Stimulated activated CD4-positive, alpha-beta T cell treated with anti-CD3 and anti-CD28 coated beads, Interleukin-1b, Interleukin-23, amount 100 ng/mL, for 24 hours (primary cell): ENCODE data around the gene ARHGAP18.

Experiments
- DNase-seq, 4 experiments: peaks; one replicate each; pipeline ENCODE4 v3.0.0-alpha.2; 2020; ENCODE audit warnings: low read depth in 4 of 4, low spot score in 1 of 4

ARHGAP18 gene

DNA sequence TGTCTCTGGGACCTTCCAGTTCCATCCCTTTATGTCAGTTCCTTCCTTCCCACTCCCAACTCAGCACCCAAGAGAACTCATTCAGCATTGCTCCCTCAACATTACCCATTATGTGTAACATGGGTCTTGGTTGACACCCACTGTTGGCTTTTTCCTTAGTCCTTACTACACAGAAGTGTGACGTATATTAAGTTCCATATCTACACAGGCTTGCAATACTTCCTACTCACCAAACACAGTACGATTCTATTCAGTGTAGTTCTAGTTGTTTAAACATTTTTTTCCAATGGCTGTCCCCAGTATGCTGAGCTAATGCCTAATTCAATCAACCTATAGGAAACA is 37.7 kb downstream of the ARHGAP18 start:
- no peak for DNase-seq

DNA sequence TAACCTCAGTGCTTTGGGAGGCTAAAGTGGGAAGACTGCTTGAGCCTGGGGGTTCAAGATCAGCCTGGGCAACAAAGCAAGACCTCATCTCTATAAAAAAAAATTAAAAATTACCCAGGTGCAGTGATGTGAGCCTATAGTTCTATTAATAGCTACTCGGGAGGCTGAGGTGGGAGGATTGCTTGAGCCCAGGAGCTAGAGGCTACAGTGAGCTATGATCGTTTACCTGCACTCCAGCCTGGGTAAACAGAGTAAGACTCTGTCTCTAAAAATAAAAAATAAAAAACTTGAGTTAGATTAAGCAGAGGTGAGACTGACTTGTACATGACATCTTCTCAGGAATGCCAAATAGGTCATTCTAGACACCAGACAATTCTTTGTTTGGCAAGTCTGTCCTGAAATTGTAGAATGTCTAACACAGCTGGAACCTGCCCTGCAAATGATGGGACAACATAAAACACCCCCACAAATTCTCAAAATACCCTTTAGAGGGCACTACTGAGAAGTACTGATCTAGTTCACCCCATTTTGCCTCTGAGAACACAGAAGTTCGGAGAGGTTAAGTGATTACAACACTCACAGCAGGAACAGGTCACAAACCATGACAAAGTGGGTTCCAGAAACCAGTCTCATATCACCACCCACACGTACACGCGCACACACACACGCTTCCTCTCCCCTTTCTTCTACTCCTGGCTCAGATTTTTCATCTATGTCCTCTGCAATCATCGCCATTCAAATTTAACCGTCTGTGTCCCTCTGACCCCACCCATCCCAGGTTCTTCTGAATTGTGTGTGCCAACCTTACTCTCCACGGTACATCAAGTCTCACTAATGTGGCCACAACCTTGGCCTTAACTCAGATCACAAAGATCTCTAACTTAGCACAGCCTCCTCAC is 38.3 kb downstream of the ARHGAP18 start:
- DNase-seq, result peak in 3 of 4 experiments; percentile 29 to 57 (median 43)

- no peak for DNase-seq
These were observed 39.3 kb downstream of the ARHGAP18 start for GRCh38 chr6:129670634-129671033.

GRCh38 chr6:129667621-129668020 is 42.4 kb downstream of the ARHGAP18 start:
- no peak for DNase-seq

- DNase-seq, result no peak
These were observed 42.9 kb downstream of the ARHGAP18 start for GRCh38 chr6:129667034-129667433.

GRCh38 chr6:129665555-129665954 is 44.4 kb downstream of the ARHGAP18 start:
- DNase-seq, result no peak

DNA sequence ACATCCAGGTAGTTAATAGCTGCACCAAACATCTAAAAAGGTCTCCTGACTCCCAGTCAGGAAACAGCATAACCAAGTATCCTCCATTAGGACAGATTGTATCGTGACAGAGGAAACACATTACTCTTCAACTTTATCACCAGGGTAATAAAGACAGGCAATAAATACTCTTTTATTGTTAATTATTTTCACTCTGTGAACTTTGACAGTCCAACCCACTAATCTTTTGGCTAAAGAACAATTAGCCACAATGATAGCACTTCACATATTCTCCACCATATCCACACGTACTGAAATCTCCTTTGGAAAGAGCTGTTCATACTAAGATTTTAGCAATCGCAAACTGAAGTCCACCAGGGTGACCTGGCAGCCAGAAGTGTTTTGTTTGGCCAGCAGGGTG is 46.4 kb downstream of the ARHGAP18 start:
- DNase-seq, result no peak

DNA sequence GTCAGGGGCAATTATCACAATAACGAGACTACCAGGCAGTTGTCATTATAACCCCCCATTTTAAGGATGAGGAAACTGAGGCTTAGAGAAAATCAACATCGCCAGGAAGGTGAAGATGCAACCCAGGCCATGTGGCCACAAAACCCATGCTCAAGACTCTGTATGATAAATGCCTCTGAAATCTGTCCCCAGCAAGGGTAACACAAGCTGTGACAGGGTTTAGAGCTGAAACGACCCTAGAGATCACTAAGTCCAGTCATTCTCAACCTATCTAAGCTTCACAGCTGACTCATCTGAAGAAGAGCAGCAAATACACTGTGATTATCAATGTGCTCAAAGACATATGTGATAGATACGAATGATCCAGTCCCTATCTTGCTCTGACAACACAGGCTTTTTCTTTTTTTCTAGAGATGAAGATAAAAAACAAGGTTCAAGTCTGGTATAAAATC is 47.0 kb downstream of the ARHGAP18 start:
- no peak for DNase-seq

GRCh38 chr6:129662406-129662766 is 47.6 kb downstream of the ARHGAP18 start:
- no peak for DNase-seq

GRCh38 chr6:129661536-129662405 is 48.2 kb downstream of the ARHGAP18 start:
- DNase-seq, result no peak

- DNase-seq, result no peak
These were observed 49.7 kb downstream of the ARHGAP18 start for GRCh38 chr6:129660346-129660676.

GRCh38 chr6:129659590-129660345 is 50.2 kb downstream of the ARHGAP18 start:
- no peak for DNase-seq

DNA sequence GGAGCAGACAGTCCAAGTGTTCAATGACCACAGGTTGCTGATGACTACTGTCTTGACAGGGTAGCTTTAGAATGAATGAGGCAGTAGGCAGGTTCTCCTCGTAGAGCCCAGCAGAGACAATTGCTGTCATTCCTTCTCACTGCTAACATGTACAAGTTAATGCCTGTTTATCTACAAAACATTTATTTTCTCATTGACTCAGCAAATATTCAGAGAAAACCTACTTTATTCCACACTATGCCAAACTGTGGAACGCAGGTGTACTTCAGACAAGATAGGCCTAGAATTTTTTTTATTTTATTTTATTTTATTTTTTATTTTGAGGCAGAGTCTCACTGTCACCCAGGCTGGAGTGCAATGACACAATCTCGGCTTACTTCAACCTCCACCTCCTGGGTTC is 50.8 kb downstream of the ARHGAP18 start:
- DNase-seq, result no peak

- no peak for DNase-seq
These were observed 52.5 kb downstream of the ARHGAP18 start for GRCh38 chr6:129657483-129657882.

- no peak for DNase-seq
These were observed 54.6 kb downstream of the ARHGAP18 start for GRCh38 chr6:129655334-129655733.

DNA sequence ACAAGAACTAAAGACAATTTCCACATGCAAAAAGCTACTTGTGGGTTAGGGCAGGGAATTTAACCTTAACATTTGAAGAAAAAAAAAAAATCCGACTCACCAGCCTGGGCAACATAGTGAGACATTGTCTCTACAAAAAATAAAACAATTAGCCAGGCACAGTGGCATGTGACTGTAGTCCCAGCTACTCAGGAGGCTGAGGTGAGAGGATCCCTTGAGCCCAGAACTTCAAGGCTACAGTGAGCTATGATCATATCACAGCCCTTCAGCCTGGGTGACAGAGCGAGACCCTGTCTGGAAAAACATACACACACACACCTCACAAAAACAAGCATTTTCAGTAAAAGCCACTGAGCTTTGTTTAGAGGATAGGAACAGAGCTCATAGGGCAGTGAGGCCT is 56.2 kb downstream of the ARHGAP18 start:
- no peak for DNase-seq

DNA sequence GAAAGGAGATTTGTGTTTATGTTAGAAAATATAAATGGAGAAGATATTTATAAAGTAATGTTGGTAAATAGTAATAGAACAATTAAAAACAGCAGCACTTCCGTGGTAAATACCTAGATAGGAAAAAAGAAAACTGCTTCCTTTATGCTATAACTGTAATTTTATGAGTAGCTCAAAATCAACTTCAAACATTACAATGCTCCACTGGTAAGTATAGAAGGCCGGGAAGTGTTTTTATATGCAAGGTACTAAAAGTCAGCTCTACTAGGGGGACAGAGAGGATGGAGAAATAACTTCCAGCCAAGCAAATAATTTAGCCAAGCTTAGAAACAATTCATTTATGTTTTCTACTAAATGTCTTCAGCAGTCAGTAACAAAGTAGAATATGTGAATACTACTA is 56.7 kb downstream of the ARHGAP18 start:
- DNase-seq, result no peak

GRCh38 chr6:129651291-129651691 is 58.7 kb downstream of the ARHGAP18 start:
- no peak for DNase-seq

GRCh38 chr6:129648819-129649491 is 61.0 kb downstream of the ARHGAP18 start:
- DNase-seq, result no peak

GRCh38 chr6:129647044-129647443 is 62.9 kb downstream of the ARHGAP18 start:
- DNase-seq, result no peak

- DNase-seq, result no peak
These were observed 63.3 kb downstream of the ARHGAP18 start for GRCh38 chr6:129646642-129647041.
